H1 (cell line): ENCODE measurements around the gene HIGD1B. TPM values are rescaled to one million over a fixed set of nuclear protein-coding genes. Genes with fewer than 3 reads are reported as not detected.

Source experiments
- CTCF ChIA-PET: fragments of 300-600 bp; sonication (Branson Sonifier 250); formaldehyde crosslinking; loops from one replicate; lab custom pipeline; 2021; ENCODE audit not compliant: partially characterized antibody; lab: Charles Lee
- POLR2A ChIA-PET: fragments of 300-600 bp; sonication (Branson Sonifier 250); formaldehyde crosslinking; loops from one replicate; lab custom pipeline; 2021; ENCODE audit warnings: inconsistent platforms; ENCODE audit not compliant: partially characterized antibody; lab: Charles Lee
- DNase-seq, 2 experiments: peaks; one replicate each; pipeline versions ENCODE4 v3.0.0 to v3.0.0-alpha.2; 2010 to 2022; ENCODE audit warnings: low spot score in 2 of 2, low read depth in 1 of 2, mixed read lengths in 1 of 2
- FAIRE-seq: peaks from 2 replicates; lab custom pipeline; 2011; peaks lifted over from hg19 to GRCh38; lab: Jason Lieb, UNC
- H2AFZ ChIP-seq: 2 replicates; pipeline ENCODE4 v1.8.1; 2012; ENCODE audit warnings: low read length, inconsistent platforms
- H2AK5ac ChIP-seq: 2 replicates; pipeline ENCODE4 v1.6.1; 2013; ENCODE audit warnings: low read depth, low read length
- H2BK120ac ChIP-seq: replicated peaks from 2 replicates; pipeline ENCODE3; 2013; ENCODE audit warnings: low read depth, low read length, inconsistent platforms
- H2BK12ac ChIP-seq: 2 replicates; pipeline ENCODE4 v1.6.1; 2013; ENCODE audit warnings: low read depth, low read length
- H2BK15ac ChIP-seq: 2 replicates; pipeline ENCODE4 v1.6.1; 2013; ENCODE audit warnings: low read length
- H2BK20ac ChIP-seq: 2 replicates; pipeline ENCODE4 v1.6.1; 2013; ENCODE audit warnings: low read length
- H2BK5ac ChIP-seq: 2 replicates; pipeline ENCODE4 v1.6.1; 2013; ENCODE audit warnings: low read depth, low read length
- H3K14ac ChIP-seq: 2 replicates; pipeline ENCODE4 v1.6.1; 2013; ENCODE audit warnings: inconsistent platforms; ENCODE audit not compliant: insufficient read length
- H3K18ac ChIP-seq: 2 replicates; pipeline ENCODE4 v1.6.1; 2013; ENCODE audit warnings: low read length; ENCODE audit errors: extremely low read depth
- H3K23ac ChIP-seq: 2 replicates; pipeline ENCODE4 v1.6.1; 2013; ENCODE audit warnings: inconsistent platforms; ENCODE audit not compliant: insufficient read length
- H3K23me2 ChIP-seq: 2 replicates; pipeline ENCODE4 v1.6.1; 2013; ENCODE audit warnings: low read depth, low read length
- H3K27ac ChIP-seq: 2 replicates; pipeline ENCODE4 v1.6.1; 2011; ENCODE audit warnings: low read depth, low read length, inconsistent platforms
- H3K27me3 ChIP-seq, 4 experiments: replicated peaks in 1 of 4; 1 replicate in 1 of 4; 2 replicates in 3 of 4; pipeline versions ENCODE4 v1.6.1 to v1.8.1; 2011 to 2013; ENCODE audit warnings: low read length in 3 of 4, mild to moderate bottlenecking in 3 of 4, inconsistent platforms in 2 of 4, mixed read lengths in 2 of 4, moderate library complexity in 1 of 4; ENCODE audit not compliant: control insufficient read depth in 3 of 4, insufficient read depth in 3 of 4; ENCODE audit errors: extremely low read depth in 1 of 4
- H3K36me3 ChIP-seq, 4 experiments: 2 replicates each; pipeline versions ENCODE4 v1.6.1 to v1.8.1; 2011 to 2013; ENCODE audit warnings: mild to moderate bottlenecking in 4 of 4, low read length in 3 of 4, moderate library complexity in 2 of 4, control low read depth in 1 of 4, inconsistent platforms in 1 of 4; ENCODE audit not compliant: insufficient read depth in 4 of 4, control insufficient read depth in 2 of 4
- H3K4ac ChIP-seq: replicated peaks from 2 replicates; pipeline ENCODE3; 2013; ENCODE audit warnings: low read length, low read depth, mixed read lengths, inconsistent platforms; ENCODE audit not compliant: insufficient read length
- H3K4me1 ChIP-seq, 4 experiments: replicated peaks in 1 of 4; 1 replicate in 1 of 4; 2 replicates in 3 of 4; pipeline versions ENCODE4 v1.6.1 to v1.8.1; 2011 to 2013; ENCODE audit warnings: low read length in 3 of 4, inconsistent platforms in 2 of 4, mixed read lengths in 1 of 4; ENCODE audit not compliant: insufficient read depth in 4 of 4, control insufficient read depth in 3 of 4
- H3K4me2 ChIP-seq, 2 experiments: 2 replicates each; pipeline versions ENCODE4 v1.6.1 to v1.8.1; 2011 to 2013; ENCODE audit warnings: low read depth in 2 of 2, low read length in 2 of 2, control low read depth in 1 of 2, inconsistent platforms in 1 of 2, mild to moderate bottlenecking in 1 of 2; ENCODE audit not compliant: insufficient read depth in 1 of 2
- H3K4me3 ChIP-seq, 4 experiments: fragments of 200-600, 300-600 bp in 1 of 4; sonication (generic), shearing (Covaris generic), sonication (Bioruptor Twin) in 1 of 4; 2 replicates each; pipeline versions ENCODE4 v1.5.1 to v1.8.1; 2011 to 2016; ENCODE audit warnings: low read length in 4 of 4, low read depth in 3 of 4, control low read depth in 2 of 4, inconsistent platforms in 2 of 4, mild to moderate bottlenecking in 2 of 4, mixed read lengths in 1 of 4, moderate library complexity in 1 of 4; ENCODE audit not compliant: insufficient read depth in 2 of 4; ENCODE audit errors: extremely low read depth in 1 of 4
- H3K56ac ChIP-seq: replicated peaks from 2 replicates; pipeline ENCODE3; 2013; ENCODE audit warnings: low read depth, mild to moderate bottlenecking, mixed read lengths, low read length, inconsistent platforms; ENCODE audit not compliant: insufficient read length
- H3K79me1 ChIP-seq: 2 replicates; pipeline ENCODE4 v1.6.1; 2013; ENCODE audit warnings: low read depth, low read length, control low read depth
- H3K79me2 ChIP-seq, 2 experiments: 2 replicates each; pipeline versions ENCODE4 v1.6.1 to v1.8.1; 2012 to 2013; ENCODE audit warnings: low read length in 2 of 2, mild to moderate bottlenecking in 2 of 2, inconsistent platforms in 1 of 2; ENCODE audit not compliant: insufficient read depth in 2 of 2, control insufficient read depth in 1 of 2
- H3K9ac ChIP-seq, 4 experiments: replicated peaks in 1 of 4; 1 replicate in 1 of 4; 2 replicates in 3 of 4; pipeline versions ENCODE4 v1.6.1 to v1.8.1; 2011 to 2013; ENCODE audit warnings: low read depth in 3 of 4, low read length in 3 of 4, control low read depth in 2 of 4, mild to moderate bottlenecking in 2 of 4, moderate library complexity in 2 of 4, inconsistent platforms in 1 of 4; ENCODE audit errors: extremely low read depth in 1 of 4
- H3K9me3 ChIP-seq, 2 experiments: 2 replicates each; pipeline versions ENCODE4 v1.6.1 to v1.8.1; 2012 to 2013; ENCODE audit warnings: mild to moderate bottlenecking in 2 of 2, moderate library complexity in 2 of 2, control low read depth in 1 of 2, inconsistent platforms in 1 of 2, low read depth in 1 of 2, low read length in 1 of 2, mixed read lengths in 1 of 2; ENCODE audit not compliant: insufficient read depth in 2 of 2
- H4K20me1 ChIP-seq, 2 experiments: replicated peaks in 1 of 2; 2 replicates each; pipeline versions ENCODE3 to v1.8.1; 2011 to 2013; ENCODE audit warnings: inconsistent platforms in 2 of 2, low read length in 2 of 2, mild to moderate bottlenecking in 1 of 2; ENCODE audit not compliant: insufficient read depth in 2 of 2, control insufficient read depth in 1 of 2
- H4K5ac ChIP-seq: 2 replicates; pipeline ENCODE4 v1.6.1; 2013; ENCODE audit warnings: low read length, low read depth, mixed read lengths, inconsistent platforms; ENCODE audit not compliant: insufficient read length
- H4K8ac ChIP-seq: 2 replicates; pipeline ENCODE4 v1.8.0; 2013; ENCODE audit warnings: mild to moderate bottlenecking, moderate library complexity, low read length, inconsistent platforms; ENCODE audit not compliant: insufficient read depth; ENCODE audit errors: extremely low read depth
- H4K91ac ChIP-seq: replicated peaks from 2 replicates; pipeline ENCODE3; 2013; ENCODE audit warnings: low read length, mixed read lengths, inconsistent platforms; ENCODE audit not compliant: insufficient read length
- CHD2 ChIP-seq: IDR thresholded peaks from 2 replicates; pipeline ENCODE4 v1.6.1; 2012; ENCODE audit warnings: low read length, improper control_type of control experiment
- HDAC2 ChIP-seq, 2 experiments: fragments of 300-600 bp in 1 of 2; sonication (generic) in 1 of 2; IDR thresholded peaks; 2 replicates each; pipeline ENCODE4 v1.6.1; 2011 to 2012; ENCODE audit warnings: low read depth in 2 of 2, low read length in 2 of 2, mild to moderate bottlenecking in 2 of 2, moderate library complexity in 2 of 2, borderline replicate concordance in 1 of 2, inconsistent platforms in 1 of 2
- KDM1A ChIP-seq: fragments of 200-600, 300-600 bp; sonication (generic); IDR thresholded peaks from 2 replicates; pipeline ENCODE4 v1.7.1; 2016; ENCODE audit warnings: mild to moderate bottlenecking, low read length, borderline replicate concordance
- KDM5A ChIP-seq: fragments of 200-600 bp; IDR thresholded peaks from 2 replicates; pipeline ENCODE4 v1.7.1; 2012; ENCODE audit warnings: mild to moderate bottlenecking, low read length, inconsistent platforms, mixed read lengths
- SP2 ChIP-seq: IDR thresholded peaks from 2 replicates; pipeline ENCODE4 v1.6.1; 2012; ENCODE audit warnings: mild to moderate bottlenecking, low read length, inconsistent platforms
- SP4 ChIP-seq: IDR thresholded peaks from 2 replicates; pipeline ENCODE4 v1.6.1; 2012; ENCODE audit warnings: low read length, inconsistent platforms
- TAF7 ChIP-seq: optimal IDR thresholded peaks from 2 replicates; pipeline ENCODE3; 2011; ENCODE audit warnings: low read depth, mild to moderate bottlenecking, inconsistent platforms, low read length, moderate library complexity, borderline replicate concordance
- YY1 ChIP-seq: IDR thresholded peaks from 2 replicates; pipeline ENCODE4 v1.6.1; 2011; ENCODE audit warnings: low read depth, mild to moderate bottlenecking, low read length
- ZNF274 ChIP-seq: IDR thresholded peaks from 2 replicates; pipeline ENCODE4 v1.7.0; 2012; ENCODE audit warnings: low read length, borderline replicate concordance; ENCODE audit errors: extremely low read depth
- WGBS, 2 experiments: shearing (Covaris generic) in 1 of 2; methylation state at CpG; one replicate each; pipeline versions ENCODE4 v1.1.6 to v1.1.7; 2013 to 2015; ENCODE audit warnings: low lambda C conversion rate in 2 of 2, mixed read lengths in 2 of 2, inconsistent platforms in 1 of 2, low coverage in 1 of 2, missing lambda C conversion rate in 1 of 2; ENCODE audit not compliant: insufficient replicate concordance in 2 of 2, insufficient coverage in 1 of 2, insufficient read length in 1 of 2; ENCODE audit errors: extremely low coverage in 1 of 2, missing lambda C conversion rate in 1 of 2; 5-methylcytosine and 5-hydroxymethylcytosine counted together
- polyA plus RNA-seq, 7 experiments: library from polyadenylated mRNA; depleted of rRNA in 3 of 7; stranded (reverse) in 5 of 7; unstranded in 2 of 7; fragments of >200 nt in 5 of 7; fragments of 200-250 nt in 2 of 7; gene quantifications; 1 replicate in 5 of 7; 2 replicates in 1 of 7; 4 replicates in 1 of 7; pipeline versions ENCODE4 v1.2.1 to v1.2.3, GENCODE V29; 2011 to 2013; ENCODE audit warnings: missing spikeins in 2 of 7, mixed read lengths in 2 of 7
- total RNA-seq: library from RNA; stranded (reverse); fragmentation: NEBNext Ultra II Directional; extraction: Animal tissue kit (Norgen Biotek cat#: 25700); gene quantifications from 2 replicates; pipeline ENCODE4 v1.2.1, GENCODE V29; 2021
- TF ChIP-seq, protein P1 (sequence below), 3 experiments: IDR thresholded peaks; 1 replicate in 2 of 3; 2 replicates in 1 of 3; pipeline versions ENCODE4 v1.5.1 to v1.6.1; 2011; ENCODE audit warnings: low read length in 3 of 3, mild to moderate bottlenecking in 3 of 3, inconsistent platforms in 2 of 3, low read depth in 1 of 3, moderate library complexity in 1 of 3; ENCODE audit not compliant: insufficient read depth in 1 of 3; ENCODE audit errors: control extremely low read depth in 1 of 3

Gene HIGD1B
- total and polyA plus RNA-seq, 2 of the 8 experiments (the other 6 are each of a cell fraction or from before 2014, with no cell fraction given): not detected

DNA sequence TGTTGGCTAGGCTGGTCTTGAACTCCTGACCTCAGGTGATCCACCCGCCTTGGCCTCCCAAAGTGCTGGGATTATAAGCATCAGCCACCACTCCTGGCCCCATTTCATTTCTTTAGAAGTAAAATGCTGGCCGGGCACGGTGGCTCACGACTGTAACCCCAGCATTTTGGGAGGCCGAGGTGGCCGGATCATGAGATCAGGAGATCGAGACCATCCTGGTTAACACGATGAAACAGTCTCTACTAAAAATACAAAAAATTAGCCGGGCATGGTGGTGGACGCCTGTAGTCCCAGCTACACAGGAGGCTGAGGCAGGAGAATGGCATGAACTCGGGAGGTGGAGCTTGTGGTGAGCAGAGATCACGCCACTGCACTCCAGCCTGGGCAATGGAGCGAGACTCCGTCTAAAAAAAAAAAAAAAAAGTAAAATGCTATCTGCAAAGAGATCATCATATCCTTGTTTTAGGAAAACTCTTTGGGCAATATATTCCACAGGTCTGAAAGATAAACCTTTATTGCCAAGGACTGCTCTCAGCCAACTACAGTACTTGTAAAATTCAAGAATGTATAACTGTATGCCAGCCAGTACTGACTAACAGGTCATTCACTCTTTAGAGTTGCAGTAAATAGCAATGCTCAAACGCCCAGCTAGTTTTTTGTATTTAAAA is 21.4 kb upstream of the HIGD1B start:
- ChIA-PET CTCF (interaction anchor here (0.6 to 1.6 kb wide), 9 partner anchors 19 to 322 kb away, joined by 3 to 5 read pairs (median 3); no protein-coding TSS in a partner anchor), POLR2A (interaction anchor here (0.6 to 1.7 kb wide), 19 partner anchors 8 to 187 kb away, joined by 3 to 7 read pairs (median 4); no protein-coding TSS in a partner anchor)
- no peak overlapping the region for H3K4me3 ChIP-seq
- no peak overlapping the region for H3K56ac ChIP-seq
- H3K23me2 ChIP-seq: peaks cover 4% of the 10 kb centered on the region; the same call in 1 of the 2 replicates
- H2BK12ac ChIP-seq: no peak overlapping the region
- H3K4me2 ChIP-seq: no peak overlapping the region; a peak in 1 of 4 replicates
- H3K4me1 ChIP-seq: peaks cover 0 to 4% (median 3%) of the 10 kb centered on the region in 4 experiments; a peak in 3 of 7 replicates
- H3K79me2 ChIP-seq: peaks cover 18 to 83% of the 10 kb centered on the region in 2 experiments
- H3K27me3 ChIP-seq: no peaks in the 10 kb centered on the region
- H4K91ac ChIP-seq: no peak overlapping the region
- H3K36me3 ChIP-seq: no peaks in the 10 kb centered on the region
- no peak overlapping the region for H2BK120ac ChIP-seq
- peaks cover 5 to 7% of the 10 kb centered on the region in 2 experiments for H4K20me1 ChIP-seq
- H3K9ac ChIP-seq: no peak overlapping the region
- 94% methylated on average over 15 of the region's 15 CpGs; no CpG with 5 or more reads in 1 of the 2 experiments for WGBS, 2 experiments
- no peak overlapping the region for H2BK20ac ChIP-seq
- H4K5ac ChIP-seq: no peak overlapping the region
- DNase-seq: no peak
- H3K79me1 ChIP-seq: no peaks in the 10 kb centered on the region
- no peak overlapping the region for H3K27ac ChIP-seq
- no peak overlapping the region for H2AFZ ChIP-seq
- no peak overlapping the region for H2BK5ac ChIP-seq
- no peak overlapping the region for H3K23ac ChIP-seq
- FAIRE-seq: no peak
- H3K4ac ChIP-seq: no peak overlapping the region
- no peak overlapping the region for H2AK5ac ChIP-seq
- no peak overlapping the region for H3K14ac ChIP-seq
- no peak overlapping the region for H4K8ac ChIP-seq
- H3K18ac ChIP-seq: no peak overlapping the region
- H2BK15ac ChIP-seq: no peak overlapping the region
- H3K9me3 ChIP-seq: no peaks in the 10 kb centered on the region
- TF ChIP-seq SP4 (no peak), ZNF274 (no peak), TAF7 (no peak), YY1 (no peak), KDM1A (no peak), HDAC2 (IDR thresholded peaks at IDR 0.05; ENCODE audit: borderline replicate concordance in 1 of 2, low read depth in 2 of 2, low read length in 2 of 2) (no peak), CHD2 (no peak), SP2 (no peak), KDM5A (no peak)
- TF ChIP-seq, protein P1, sequence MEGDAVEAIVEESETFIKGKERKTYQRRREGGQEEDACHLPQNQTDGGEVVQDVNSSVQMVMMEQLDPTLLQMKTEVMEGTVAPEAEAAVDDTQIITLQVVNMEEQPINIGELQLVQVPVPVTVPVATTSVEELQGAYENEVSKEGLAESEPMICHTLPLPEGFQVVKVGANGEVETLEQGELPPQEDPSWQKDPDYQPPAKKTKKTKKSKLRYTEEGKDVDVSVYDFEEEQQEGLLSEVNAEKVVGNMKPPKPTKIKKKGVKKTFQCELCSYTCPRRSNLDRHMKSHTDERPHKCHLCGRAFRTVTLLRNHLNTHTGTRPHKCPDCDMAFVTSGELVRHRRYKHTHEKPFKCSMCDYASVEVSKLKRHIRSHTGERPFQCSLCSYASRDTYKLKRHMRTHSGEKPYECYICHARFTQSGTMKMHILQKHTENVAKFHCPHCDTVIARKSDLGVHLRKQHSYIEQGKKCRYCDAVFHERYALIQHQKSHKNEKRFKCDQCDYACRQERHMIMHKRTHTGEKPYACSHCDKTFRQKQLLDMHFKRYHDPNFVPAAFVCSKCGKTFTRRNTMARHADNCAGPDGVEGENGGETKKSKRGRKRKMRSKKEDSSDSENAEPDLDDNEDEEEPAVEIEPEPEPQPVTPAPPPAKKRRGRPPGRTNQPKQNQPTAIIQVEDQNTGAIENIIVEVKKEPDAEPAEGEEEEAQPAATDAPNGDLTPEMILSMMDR (IDR thresholded peaks at IDR 0.05; ENCODE audit: control extremely low read depth in 1 of 3, insufficient read depth in 1 of 3, low read depth in 1 of 3, low read length in 3 of 3): no peak
